Left ventricle myocardium inferior (tissue), 1 donor: Measurements from ENCODE around the gene NTN4. TPM values are rescaled to one million over a fixed set of nuclear protein-coding genes. Genes with fewer than 3 reads are reported as not detected.
"Not testable (repeated sequence)": the region's sequence is repeated elsewhere in the genome, so short reads cannot be mapped to it uniquely, and the experiment has no call there.

Experiments
- DNase-seq: peaks from one replicate; pipeline ENCODE4 v3.0.0-alpha.2; 2020
- H3K27ac ChIP-seq: fragments of 200-600 bp; replicated peaks from 2 replicates; pipeline ENCODE4 v1.8.0; 2021
- H3K27me3 ChIP-seq: fragments of 200-600 bp; 2 replicates; pipeline ENCODE4 v1.8.0; 2021; ENCODE audit warnings: low read depth
- H3K36me3 ChIP-seq: fragments of 200-600 bp; 2 replicates; pipeline ENCODE4 v1.8.0; 2021
- H3K4me1 ChIP-seq: fragments of 200-600 bp; 2 replicates; pipeline ENCODE4 v1.8.0; 2021
- H3K4me3 ChIP-seq: fragments of 200-600 bp; 2 replicates; pipeline ENCODE4 v1.8.0; 2021; ENCODE audit warnings: mild to moderate bottlenecking, moderate library complexity
- H3K9me3 ChIP-seq: fragments of 200-600 bp; replicated peaks from 2 replicates; pipeline ENCODE4 v1.8.0; 2021
- CTCF ChIP-seq: fragments of 200-600 bp; IDR thresholded peaks from 2 replicates; pipeline ENCODE4 v1.8.0; 2021; ENCODE audit warnings: antibody characterized with exemption, mild to moderate bottlenecking, borderline replicate concordance
- intact Hi-C: fragments of 100-400 bp; cut with micrococcal nuclease; formaldehyde crosslinking; loops from one replicate; pipeline ENCODE4 v1.11.0; 2022
- total RNA-seq: library from RNA; stranded (reverse); fragmentation: NEBNext Ultra II Directional; extraction: Animal tissue kit (Norgen Biotek cat#: 25700); gene quantifications from one replicate; pipeline ENCODE4 v1.2.1, GENCODE V29; 2021
- donor health status: DM: no; HTN: yes; CAD: no; lungs with severe emphysema.

The NTN4 gene
- total RNA-seq, 1 donor from 2014 or later: 76.8 TPM

GRCh38 chr12:95789126-95790032 lies 1.2 kb downstream of the NTN4 start:
- TF ChIP-seq CTCF: peak; percentile 18
- H3K36me3 ChIP-seq: peaks cover 17% of the 10 kb centered on the region
- H3K27me3 ChIP-seq: no peaks in the 10 kb centered on the region
- peaks cover 73% of the 10 kb centered on the region for H3K4me1 ChIP-seq
- peak overlapping the region; percentile 95 for H3K27ac ChIP-seq
- H3K9me3 ChIP-seq: no peaks in the 10 kb centered on the region
- intact Hi-C loops: no loop called here
- peak overlapping the region; percentile 93 for H3K4me3 ChIP-seq
- peak; percentile 38 for DNase-seq

GRCh38 chr12:95788637-95789036 lies 1.9 kb downstream of the NTN4 start:
- intact Hi-C loops: no loop called here
- no peak for TF ChIP-seq CTCF
- H3K36me3 ChIP-seq: peaks cover 23% of the 10 kb centered on the region
- H3K27me3 ChIP-seq: no peaks in the 10 kb centered on the region
- H3K4me3 ChIP-seq: peak overlapping the region; percentile 93
- peaks cover 81% of the 10 kb centered on the region for H3K4me1 ChIP-seq
- DNase-seq: no peak
- no peaks in the 10 kb centered on the region for H3K9me3 ChIP-seq
- H3K27ac ChIP-seq: peak overlapping the region; percentile 95

DNA sequence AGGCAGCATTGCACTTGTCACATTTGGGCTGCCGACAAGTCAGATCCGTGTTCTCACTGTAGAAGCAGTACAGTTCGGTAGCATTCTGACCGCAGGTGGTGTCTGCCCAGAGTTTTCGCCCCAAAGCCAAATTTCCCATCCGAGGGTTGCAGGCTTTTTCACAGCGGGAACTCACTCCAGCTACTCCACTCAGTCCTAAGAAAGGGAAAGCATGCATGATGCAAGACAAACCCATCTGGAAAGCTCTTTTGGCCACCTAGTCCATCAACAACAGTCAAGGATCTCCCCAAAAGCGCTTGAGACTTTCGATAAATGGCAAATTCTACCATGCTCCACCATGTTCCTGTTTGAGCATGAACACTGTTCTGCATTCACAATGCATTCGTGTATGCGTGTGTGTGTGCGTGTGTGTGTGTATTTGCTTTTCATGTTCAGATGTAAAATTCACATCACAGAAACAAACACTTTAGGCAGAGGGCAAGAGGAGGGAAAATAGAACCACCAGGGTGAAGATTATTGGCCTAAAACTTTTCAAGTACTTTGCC lies 3.2 kb downstream of the NTN4 start:
- Histone ChIP-seq H3K27me3 (no peaks in the 10 kb centered on the region), H3K4me3 (peak overlapping the region; percentile 35), H3K36me3 (peaks cover 36% of the 10 kb centered on the region), H3K27ac (no peak overlapping the region), H3K9me3 (no peaks in the 10 kb centered on the region), H3K4me1 (peaks cover 94% of the 10 kb centered on the region)
- intact Hi-C loops: no loop called here
- no peak for TF ChIP-seq CTCF
- DNase-seq: no peak

DNA sequence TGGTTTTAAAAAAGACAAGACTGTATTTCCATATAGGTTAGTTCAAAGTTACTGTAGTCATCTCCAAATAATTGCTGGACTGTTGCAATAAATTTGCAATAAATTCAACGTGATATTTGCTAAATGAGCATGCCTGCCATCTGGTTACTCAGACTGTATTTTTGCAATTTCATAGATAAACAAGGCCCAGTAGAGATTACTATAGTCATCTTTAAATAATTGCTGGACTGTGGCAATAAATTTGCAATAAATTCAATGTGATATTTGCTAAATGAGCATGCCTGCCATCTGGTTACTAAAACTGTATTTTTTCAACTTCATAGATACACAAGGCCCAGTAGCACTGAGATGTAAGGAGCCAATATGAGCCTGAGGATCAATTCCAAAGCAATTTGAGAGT lies 5.6 kb downstream of the NTN4 start:
- Histone ChIP-seq H3K4me3 (peak overlapping the region; percentile 35), H3K4me1 (peaks cover 88% of the 10 kb centered on the region), H3K36me3 (peaks cover 52% of the 10 kb centered on the region), H3K27me3 (no peaks in the 10 kb centered on the region), H3K9me3 (no peaks in the 10 kb centered on the region), H3K27ac (peak overlapping the region; percentile 31)
- intact Hi-C loops: no loop called here
- no peak for DNase-seq
- no peak for TF ChIP-seq CTCF

DNA sequence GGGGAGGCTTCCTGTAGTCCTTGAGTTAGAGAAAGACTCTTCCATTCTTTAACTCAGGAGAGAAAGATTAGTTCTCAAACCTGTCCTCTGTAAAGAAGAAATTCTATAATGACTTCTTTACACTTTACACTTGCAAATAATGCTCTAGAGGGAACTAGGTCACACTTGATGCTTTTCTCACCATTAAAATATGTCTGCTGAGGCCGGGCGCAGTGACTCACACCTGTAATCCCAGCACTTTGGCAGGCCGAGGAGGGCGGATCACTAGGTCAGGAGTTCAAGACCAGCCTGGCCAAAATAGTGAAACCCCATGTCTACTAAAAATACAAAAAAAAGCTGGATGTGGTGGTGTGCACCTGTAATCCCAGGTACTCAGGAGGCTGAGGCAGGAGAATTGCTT lies 6.3 kb downstream of the NTN4 start:
- Histone ChIP-seq H3K4me3 (peak overlapping the region; percentile 5), H3K9me3 (no peaks in the 10 kb centered on the region), H3K27ac (peak overlapping the region; percentile 46), H3K36me3 (peaks cover 52% of the 10 kb centered on the region), H3K27me3 (no peaks in the 10 kb centered on the region), H3K4me1 (peaks cover 82% of the 10 kb centered on the region)
- DNase-seq: no peak
- TF ChIP-seq CTCF: no peak
- intact Hi-C loops: no loop called here

- Histone ChIP-seq H3K36me3 (peaks cover 26% of the 10 kb centered on the region), H3K27ac (peak overlapping the region; percentile 31), H3K4me1 (peaks cover 29% of the 10 kb centered on the region), H3K9me3 (peaks cover 24% of the 10 kb centered on the region)
- H3K27me3 ChIP-seq, H3K4me3 ChIP-seq, intact Hi-C loops, DNase-seq: not testable (repeated sequence)
These were observed 15.1 kb downstream of the NTN4 start for GRCh38 chr12:95775466-95775865.
